SJSA1 (cell line): ENCODE measurements around the gene NFIB. TPM values are rescaled to one million over a fixed set of nuclear protein-coding genes. Genes with fewer than 3 reads are reported as not detected.

Source experiments
- DNase-seq, 2 experiments: peaks; one replicate each; pipeline ENCODE4 v3.0.0-alpha.2; 2015 to 2020; ENCODE audit warnings: low spot score in 2 of 2, low read depth in 1 of 2
- H3K27ac ChIP-seq: fragments of 250-450 bp; sonication (Bioruptor Pico); 2 replicates; pipeline ENCODE4 v1.5.1; 2020; ENCODE audit warnings: mild to moderate bottlenecking, moderate library complexity
- H3K27me3 ChIP-seq: fragments of 250-450 bp; sonication (Bioruptor Pico); replicated peaks from 2 replicates; pipeline ENCODE4 v1.5.1; 2020; ENCODE audit warnings: mild to moderate bottlenecking, moderate library complexity
- H3K36me3 ChIP-seq: fragments of 250-450 bp; sonication (Bioruptor Pico); 2 replicates; pipeline ENCODE4 v1.5.1; 2020; ENCODE audit warnings: mild to moderate bottlenecking
- H3K4me1 ChIP-seq: fragments of 250-450 bp; sonication (Bioruptor Pico); replicated peaks from 2 replicates; pipeline ENCODE4 v1.6.1; 2021; ENCODE audit warnings: mild to moderate bottlenecking
- H3K4me3 ChIP-seq: fragments of 250-450 bp; sonication (Bioruptor Pico); 2 replicates; pipeline ENCODE4 v1.5.1; 2020; ENCODE audit warnings: mild to moderate bottlenecking
- H3K9me3 ChIP-seq: fragments of 250-450 bp; sonication (Bioruptor Pico); replicated peaks from 2 replicates; pipeline ENCODE4 v1.5.1; 2020; ENCODE audit warnings: mild to moderate bottlenecking
- total RNA-seq: library from RNA; depleted of rRNA; stranded (reverse); fragments of >200 nt; shearing (Covaris generic); gene quantifications from 2 replicates; pipeline ENCODE4 v1.2.3, GENCODE V29; 2014

NFIB gene
- total RNA-seq, 1 experiment from 2014 or later, result 7.6 TPM

DNA sequence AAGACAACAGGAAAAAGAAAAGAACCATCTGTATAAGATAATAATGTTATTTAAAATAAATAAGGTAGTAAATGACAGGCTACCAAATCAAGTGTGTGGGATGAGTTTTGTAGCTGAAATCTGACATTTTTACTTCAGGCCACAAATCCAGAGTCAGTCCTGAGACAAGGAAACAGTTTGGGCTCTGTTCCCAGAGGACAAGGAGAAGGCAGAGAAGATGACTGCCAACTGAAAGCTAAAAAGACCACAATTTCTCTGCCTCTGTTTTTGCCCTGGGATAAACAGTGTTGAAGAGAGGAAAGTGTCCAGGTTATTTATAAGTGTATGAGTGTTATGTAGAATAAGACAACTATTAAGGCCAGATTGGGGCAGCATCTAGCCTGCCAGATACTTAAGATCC is 180.5 kb downstream of the NFIB start:
- no peaks in the 10 kb centered on the region for H3K9me3 ChIP-seq
- H3K27me3 ChIP-seq, result no peaks in the 10 kb centered on the region
- DNase-seq, result no peak
- H3K4me3 ChIP-seq, result no peak overlapping the region
- no peak overlapping the region for H3K27ac ChIP-seq
- no peaks in the 10 kb centered on the region for H3K4me1 ChIP-seq
- H3K36me3 ChIP-seq, result no peaks in the 10 kb centered on the region

DNA sequence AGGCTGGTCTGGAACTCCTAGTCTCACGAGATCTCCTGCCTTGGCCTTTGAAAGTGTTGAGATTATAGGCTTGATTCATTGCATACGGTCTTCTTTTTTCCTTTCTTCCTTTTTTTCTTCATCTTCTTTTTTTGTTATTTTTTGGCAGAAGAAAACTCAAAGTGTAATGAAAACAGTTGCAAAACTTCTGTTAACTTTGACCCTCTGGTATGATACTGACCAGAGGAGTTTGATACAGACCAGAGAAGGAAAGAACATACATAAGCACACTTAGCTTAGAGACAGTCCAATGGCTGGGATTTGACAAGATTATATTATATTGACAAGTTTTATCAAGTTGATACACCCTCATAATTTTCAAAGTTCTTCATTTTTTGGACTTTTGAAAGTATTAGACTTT is 181.2 kb downstream of the NFIB start:
- H3K4me1 ChIP-seq, result no peaks in the 10 kb centered on the region

DNA sequence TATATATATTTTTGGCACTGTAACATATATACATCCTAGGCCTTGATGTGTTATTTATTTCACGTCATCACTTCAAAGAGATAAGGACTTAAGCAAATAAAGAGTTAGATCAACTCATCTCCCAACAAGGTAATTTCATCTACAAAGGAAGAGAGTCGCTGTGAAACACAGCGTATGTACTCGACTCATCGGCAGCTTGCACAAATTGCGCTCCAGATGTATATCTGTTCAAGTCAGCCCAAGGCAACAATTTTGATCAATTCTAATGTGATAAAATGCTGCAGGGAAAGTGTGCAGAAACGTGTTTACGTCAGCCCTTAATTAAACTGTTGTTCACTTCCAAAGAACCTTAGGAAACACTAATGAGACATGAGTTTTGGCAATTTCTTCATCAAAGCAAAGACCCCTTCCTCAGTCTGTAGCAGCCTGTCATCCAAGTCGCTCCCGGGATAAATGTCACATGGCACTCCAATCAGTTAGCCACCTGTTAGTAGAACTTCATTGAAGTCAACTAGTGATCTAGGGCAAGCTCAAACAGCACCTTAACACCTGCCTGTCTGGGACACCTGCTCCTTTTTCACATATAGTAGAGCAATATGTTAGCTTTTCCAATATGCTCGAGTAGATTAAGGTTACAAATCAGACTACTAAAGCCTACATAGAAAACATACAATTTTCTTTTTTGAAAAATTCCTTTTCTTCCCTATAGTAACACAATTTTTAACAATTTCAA is 182.4 kb downstream of the NFIB start:
- H3K4me1 ChIP-seq, result no peaks in the 10 kb centered on the region
- H3K27ac ChIP-seq, result no peak overlapping the region
- no peak for DNase-seq
- no peaks in the 10 kb centered on the region for H3K9me3 ChIP-seq
- H3K36me3 ChIP-seq, result no peaks in the 10 kb centered on the region
- no peak overlapping the region for H3K4me3 ChIP-seq
- H3K27me3 ChIP-seq, result no peaks in the 10 kb centered on the region

More for the DNA sequence above, 181.2 kb downstream of the NFIB start:
- Histone ChIP-seq H3K27ac (no peak overlapping the region), H3K27me3 (no peaks in the 10 kb centered on the region), H3K4me3 (no peak overlapping the region), H3K9me3 (no peaks in the 10 kb centered on the region), H3K36me3 (no peaks in the 10 kb centered on the region)
- no peak for DNase-seq

DNA sequence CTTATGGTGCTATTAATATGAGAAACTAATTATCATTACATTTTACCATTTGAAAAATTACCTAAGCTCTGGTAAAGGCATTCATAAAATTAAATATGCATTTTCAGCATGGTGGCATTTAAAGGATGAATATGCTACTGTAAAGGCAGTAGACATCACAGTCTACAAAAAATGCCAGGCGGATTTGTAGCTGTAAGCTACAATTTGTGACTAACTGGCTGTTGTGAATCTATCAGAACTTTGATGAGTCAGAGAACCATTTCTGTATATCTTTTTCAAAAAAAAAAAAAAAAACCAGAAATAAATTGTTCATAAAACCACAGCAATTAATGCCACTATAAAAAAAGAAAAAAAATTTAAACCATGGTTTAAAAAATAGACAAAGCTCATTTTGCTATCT is 186.3 kb downstream of the NFIB start:
- Histone ChIP-seq H3K4me1 (no peaks in the 10 kb centered on the region), H3K36me3 (no peaks in the 10 kb centered on the region), H3K27ac (no peak overlapping the region), H3K9me3 (no peaks in the 10 kb centered on the region), H3K27me3 (no peaks in the 10 kb centered on the region), H3K4me3 (no peak overlapping the region)
- DNase-seq, result no peak

DNA sequence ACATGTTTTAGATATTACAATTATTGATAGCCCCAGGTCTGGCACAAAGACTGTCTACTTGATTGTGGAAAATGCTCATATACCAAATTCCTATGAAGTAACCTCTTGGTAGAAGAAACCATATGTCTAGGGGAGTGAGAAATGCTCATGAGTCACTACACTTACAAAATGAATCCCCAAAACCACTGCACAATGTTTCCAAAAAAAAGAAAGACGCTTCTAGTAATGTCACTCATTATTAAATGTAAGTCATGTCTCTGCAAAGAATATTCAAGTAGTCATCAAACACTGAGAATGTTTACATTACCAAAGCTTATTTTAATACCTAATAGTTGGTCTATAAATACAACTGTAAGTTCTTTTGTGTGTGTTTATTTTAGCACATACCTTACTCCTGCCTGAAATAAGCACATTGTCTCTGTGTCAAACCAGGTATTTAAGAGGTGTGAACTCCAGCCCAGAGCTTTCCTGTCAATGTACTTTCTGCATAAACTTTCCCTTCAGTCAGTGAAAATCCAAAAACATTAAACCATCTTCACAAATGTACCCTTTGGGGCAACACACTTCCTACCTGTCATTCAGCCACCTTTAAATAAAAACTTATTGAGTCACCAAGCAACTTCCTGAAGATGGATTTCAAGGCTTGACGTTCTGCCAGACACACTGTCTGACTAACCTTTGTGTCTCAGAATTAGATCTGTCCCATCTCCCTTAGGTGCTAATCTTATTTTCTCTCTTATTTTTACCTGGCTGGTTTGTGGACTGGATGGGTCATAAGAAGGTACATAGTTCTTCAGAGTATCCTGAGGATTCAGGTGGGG is 194.0 kb downstream of the NFIB start:
- Histone ChIP-seq H3K27me3 (no peaks in the 10 kb centered on the region), H3K4me3 (no peak overlapping the region)

DNA sequence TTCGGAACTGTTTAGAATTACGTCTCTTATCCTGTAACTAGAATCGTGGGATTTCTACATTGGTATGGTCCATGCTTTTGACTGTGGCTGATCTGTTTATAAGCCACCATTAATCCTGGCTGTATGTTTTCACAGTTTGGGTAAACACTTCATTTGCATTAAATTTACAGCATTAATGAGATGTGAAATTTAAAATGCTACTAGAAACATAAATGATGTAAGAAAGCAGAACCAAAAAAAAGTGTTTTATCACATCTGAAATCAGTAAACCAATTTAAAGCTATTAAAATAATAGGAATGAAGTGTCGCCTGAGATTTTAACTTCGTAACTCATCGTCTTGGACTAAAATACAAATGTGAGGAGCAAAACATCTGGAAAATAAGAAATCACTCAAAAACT is 201.7 kb downstream of the NFIB start:
- H3K4me1 ChIP-seq, result no peaks in the 10 kb centered on the region
- no peaks in the 10 kb centered on the region for H3K27me3 ChIP-seq

More for the DNA sequence above, 194.0 kb downstream of the NFIB start:
- Histone ChIP-seq H3K36me3 (no peaks in the 10 kb centered on the region), H3K9me3 (no peaks in the 10 kb centered on the region), H3K4me1 (no peaks in the 10 kb centered on the region), H3K27ac (no peak overlapping the region)
- no peak for DNase-seq

GRCh38 chr9:14111696-14112095 is 202.2 kb downstream of the NFIB start:
- Histone ChIP-seq H3K4me1 (no peaks in the 10 kb centered on the region), H3K27ac (no peak overlapping the region), H3K4me3 (no peak overlapping the region), H3K36me3 (no peaks in the 10 kb centered on the region), H3K9me3 (no peaks in the 10 kb centered on the region), H3K27me3 (no peaks in the 10 kb centered on the region)
- no peak for DNase-seq

More for the DNA sequence above, 201.7 kb downstream of the NFIB start:
- H3K4me3 ChIP-seq, result no peak overlapping the region
- H3K27ac ChIP-seq, result no peak overlapping the region
- no peaks in the 10 kb centered on the region for H3K36me3 ChIP-seq
- DNase-seq, result no peak
- no peaks in the 10 kb centered on the region for H3K9me3 ChIP-seq

DNA sequence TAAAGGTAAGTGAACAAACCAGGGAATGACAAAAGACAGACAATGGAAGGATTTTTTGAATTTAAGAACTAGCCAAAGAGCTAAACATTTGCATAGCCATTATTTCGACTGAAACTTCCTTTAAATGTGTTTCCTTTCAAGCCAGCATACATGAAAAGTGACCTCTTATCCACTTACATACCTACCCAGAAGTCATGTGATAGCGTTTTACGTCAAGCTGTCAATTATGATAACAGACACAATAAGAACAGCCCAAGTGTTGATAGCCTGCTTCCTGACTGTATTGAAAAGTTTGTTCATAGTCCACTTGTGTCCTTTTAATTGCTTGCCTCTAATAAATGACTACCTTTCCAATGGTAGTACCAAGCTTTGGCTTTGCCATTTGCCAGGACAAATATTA is 206.0 kb downstream of the NFIB start:
- no peak for DNase-seq
- no peak overlapping the region for H3K4me3 ChIP-seq
- H3K36me3 ChIP-seq, result no peaks in the 10 kb centered on the region
- no peak overlapping the region for H3K27ac ChIP-seq
- no peaks in the 10 kb centered on the region for H3K9me3 ChIP-seq
- no peaks in the 10 kb centered on the region for H3K27me3 ChIP-seq
- H3K4me1 ChIP-seq, result no peaks in the 10 kb centered on the region

DNA sequence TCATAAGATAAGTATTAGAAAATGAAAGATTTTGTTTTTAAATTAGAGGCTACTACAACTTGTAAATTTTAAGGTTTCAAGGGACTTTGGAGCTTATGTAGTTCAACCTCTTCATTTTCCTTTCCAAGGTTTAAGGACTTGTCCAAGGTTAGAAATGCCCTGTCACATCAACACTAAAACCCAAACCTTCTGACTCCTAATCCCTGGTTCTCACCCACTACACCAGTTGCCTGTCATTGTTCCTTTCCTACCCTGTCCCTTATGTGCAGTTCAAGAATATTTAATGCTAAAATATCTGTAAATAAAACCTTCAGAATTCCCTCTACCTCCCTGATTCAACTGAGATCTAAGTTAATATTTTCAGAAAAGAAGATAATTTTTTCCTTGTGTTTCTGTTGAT is 206.4 kb downstream of the NFIB start:
- Histone ChIP-seq H3K27me3 (no peaks in the 10 kb centered on the region), H3K4me3 (no peak overlapping the region), H3K36me3 (no peaks in the 10 kb centered on the region), H3K4me1 (no peaks in the 10 kb centered on the region), H3K27ac (no peak overlapping the region), H3K9me3 (no peaks in the 10 kb centered on the region)
- DNase-seq, result no peak

DNA sequence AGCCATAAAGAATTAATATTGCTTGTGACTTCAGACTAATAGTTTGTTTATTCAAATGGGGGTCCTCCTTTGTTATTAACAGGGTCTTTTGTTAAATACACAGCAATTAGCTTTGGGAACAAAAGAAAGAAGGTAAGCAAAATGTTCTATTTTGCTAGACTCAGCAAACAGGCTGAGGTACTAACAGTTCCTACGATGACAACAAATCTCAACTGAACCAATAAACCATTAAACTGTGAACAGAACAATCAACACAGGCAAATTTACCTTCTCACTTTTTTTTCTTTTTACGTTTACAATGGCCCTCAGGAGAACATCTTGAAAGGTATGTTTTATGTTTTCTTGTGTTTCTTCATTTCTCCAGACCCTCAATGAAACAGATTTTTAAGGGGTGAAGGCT is 207.2 kb downstream of the NFIB start:
- Histone ChIP-seq H3K4me3 (no peak overlapping the region), H3K4me1 (no peaks in the 10 kb centered on the region), H3K9me3 (no peaks in the 10 kb centered on the region), H3K27ac (no peak overlapping the region), H3K36me3 (no peaks in the 10 kb centered on the region), H3K27me3 (no peaks in the 10 kb centered on the region)
- no peak for DNase-seq

- H3K9me3 ChIP-seq, result no peaks in the 10 kb centered on the region
- H3K27me3 ChIP-seq, result no peaks in the 10 kb centered on the region
- DNase-seq, result no peak
- H3K4me3 ChIP-seq, result no peak overlapping the region
- no peaks in the 10 kb centered on the region for H3K4me1 ChIP-seq
- H3K36me3 ChIP-seq, result no peaks in the 10 kb centered on the region
- H3K27ac ChIP-seq, result no peak overlapping the region
These were observed 209.4 kb downstream of the NFIB start for GRCh38 chr9:14104496-14104895.

DNA sequence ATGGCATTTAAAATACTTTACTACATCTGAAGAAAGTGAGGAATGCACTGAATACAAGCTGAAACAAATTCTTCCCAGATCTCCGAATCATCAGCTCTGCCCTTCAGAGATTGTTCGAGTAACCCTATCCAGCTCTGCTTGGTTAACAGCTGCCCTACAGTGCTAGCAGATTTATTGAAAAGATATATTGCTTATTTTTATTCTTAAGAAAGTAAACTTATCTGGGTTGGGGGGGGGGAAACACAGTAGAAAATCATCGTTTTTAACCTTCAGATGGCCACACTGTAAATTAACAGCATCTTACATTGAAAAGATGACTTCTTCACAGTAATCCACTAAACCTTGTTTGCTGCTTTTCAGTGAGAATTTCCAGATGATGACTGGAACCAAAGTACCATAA is 210.8 kb downstream of the NFIB start:
- Histone ChIP-seq H3K4me1 (peaks cover 7% of the 10 kb centered on the region), H3K4me3 (no peak overlapping the region), H3K27me3 (no peaks in the 10 kb centered on the region), H3K27ac (no peak overlapping the region), H3K9me3 (no peaks in the 10 kb centered on the region), H3K36me3 (no peaks in the 10 kb centered on the region)
- no peak for DNase-seq

DNA sequence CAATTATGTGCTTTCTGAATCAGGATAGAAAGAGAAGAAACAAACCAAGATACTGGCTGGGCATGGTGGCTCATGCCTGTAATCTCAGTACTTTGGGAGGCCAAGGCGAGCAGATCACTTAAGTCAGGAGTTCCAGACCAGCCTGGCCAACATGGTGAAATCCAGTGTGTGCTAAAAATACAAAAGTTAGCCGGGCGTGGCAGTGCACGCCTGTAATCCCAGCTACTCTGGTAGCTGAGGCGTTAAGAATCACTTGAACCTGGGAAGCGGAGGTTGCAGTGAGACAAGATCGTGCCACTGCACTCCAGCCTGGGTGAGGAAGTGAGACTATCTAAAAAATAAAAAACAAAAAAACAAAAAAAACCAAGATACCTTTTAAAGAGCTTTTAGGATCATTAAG is 214.2 kb downstream of the NFIB start:
- peaks cover 26% of the 10 kb centered on the region for H3K4me1 ChIP-seq
- H3K27me3 ChIP-seq, result no peaks in the 10 kb centered on the region
- no peaks in the 10 kb centered on the region for H3K36me3 ChIP-seq
- no peak overlapping the region for H3K4me3 ChIP-seq
- H3K27ac ChIP-seq, result no peak overlapping the region
- DNase-seq, result no peak
- no peaks in the 10 kb centered on the region for H3K9me3 ChIP-seq

DNA sequence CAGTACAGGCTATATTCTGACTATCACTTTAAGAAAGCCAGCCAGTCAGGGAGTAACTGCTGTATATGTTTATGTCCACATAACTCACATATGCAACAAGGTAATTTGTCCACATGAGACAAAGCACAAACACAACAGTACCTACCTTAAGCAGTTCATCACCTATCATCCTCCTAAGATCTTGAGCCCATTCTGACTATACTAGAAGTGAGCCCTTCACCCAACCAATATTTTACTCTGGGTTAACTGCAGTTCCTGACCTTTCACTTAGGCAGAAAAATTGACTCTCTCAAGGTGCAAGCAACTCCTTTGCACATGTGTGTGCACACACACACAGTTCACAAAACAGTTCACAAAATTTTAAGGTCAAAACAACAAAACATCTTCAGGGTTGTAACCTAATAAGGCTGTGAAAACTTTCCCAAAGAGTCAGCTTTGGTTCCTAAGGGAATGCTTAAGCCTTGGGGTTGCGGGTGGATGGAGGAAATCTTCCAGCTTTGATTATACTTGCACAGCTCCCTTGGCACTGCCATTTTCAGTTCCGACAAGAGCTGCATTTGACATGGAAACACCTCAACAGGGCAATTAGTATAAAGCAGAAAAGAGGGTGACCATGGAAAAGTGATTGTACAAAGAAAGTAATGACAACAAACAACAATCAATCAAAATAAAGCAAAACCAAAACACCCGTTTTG is 215.3 kb downstream of the NFIB start:
- DNase-seq, result no peak
- no peak overlapping the region for H3K4me3 ChIP-seq
- no peak overlapping the region for H3K27ac ChIP-seq

More for the DNA sequence above, 215.3 kb downstream of the NFIB start:
- Histone ChIP-seq H3K9me3 (no peaks in the 10 kb centered on the region), H3K27me3 (no peaks in the 10 kb centered on the region), H3K36me3 (no peaks in the 10 kb centered on the region), H3K4me1 (peaks cover 26% of the 10 kb centered on the region)
